Measurements from ENCODE around the gene HNRNPUL1. TPM values are rescaled to one million over a fixed set of nuclear protein-coding genes. Genes with fewer than 3 reads are reported as not detected.

Gene HNRNPUL1
- polyA plus RNA-seq, 3 donors, result 47.6 to 129 (median 87.1) TPM

DNA sequence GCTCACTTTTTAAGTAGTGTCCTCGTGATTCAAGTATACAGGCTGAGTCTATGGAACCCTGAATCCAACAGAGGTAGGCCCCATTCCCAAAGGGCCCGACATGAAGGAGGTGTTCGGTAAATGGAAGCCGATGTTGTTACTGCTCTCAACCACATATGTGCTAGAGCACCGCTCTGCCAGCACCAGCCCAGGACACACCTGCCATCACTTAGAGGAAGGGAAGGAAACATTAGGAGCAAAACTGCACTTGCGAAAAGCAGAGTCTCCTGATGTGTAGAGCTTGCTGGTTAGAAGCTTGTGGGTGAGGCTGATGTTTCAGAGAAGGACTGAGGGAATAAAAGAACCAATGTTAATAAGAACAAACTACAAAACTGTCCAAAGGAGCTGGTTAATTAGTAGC, 36.4 kb downstream of the HNRNPUL1 start:
- WGBS, 3 donors, result 56 to 89% (median 68%) methylated on average over 6 of the region's 6 CpGs
- no peak overlapping the region for H3K27ac ChIP-seq (ENCODE audit: low read depth, low read length)

DNA sequence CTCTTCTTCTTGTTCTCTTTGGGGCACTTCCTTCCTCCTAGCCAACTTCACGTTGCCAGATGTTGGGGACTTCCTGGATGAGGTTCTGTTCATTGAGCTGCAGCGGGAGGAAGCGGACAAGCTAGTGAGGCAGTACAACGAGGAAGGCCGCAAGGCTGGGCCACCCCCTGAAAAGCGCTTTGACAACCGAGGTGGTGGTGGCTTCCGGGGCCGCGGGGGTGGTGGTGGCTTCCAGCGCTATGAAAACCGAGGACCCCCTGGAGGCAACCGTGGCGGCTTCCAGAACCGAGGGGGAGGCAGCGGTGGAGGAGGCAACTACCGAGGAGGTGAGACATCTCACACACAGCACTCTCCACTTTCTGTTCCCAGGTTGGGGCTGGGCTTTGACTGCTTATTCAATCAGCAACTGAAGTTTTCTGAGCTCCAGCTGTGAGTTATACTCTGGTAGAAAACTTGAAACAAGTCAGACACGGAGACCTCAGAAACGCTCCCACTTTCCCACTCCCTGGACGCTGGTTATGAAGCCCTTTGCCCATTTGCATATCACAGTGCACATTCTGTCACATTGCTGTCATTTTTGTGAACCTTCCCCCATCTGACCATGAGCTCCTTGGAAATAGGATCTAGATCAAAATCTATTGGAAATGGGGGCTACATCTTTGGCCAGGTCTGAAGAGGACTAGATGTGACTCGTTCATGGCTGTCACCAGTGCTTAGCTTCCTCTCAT, 38.6 kb downstream of the HNRNPUL1 start:
- H3K27ac ChIP-seq (ENCODE audit: low read depth, low read length), result no peak overlapping the region
- WGBS, 3 donors, result 56 to 77% (median 57%) methylated on average over 19 to 21 of the region's 21 CpGs

DNA sequence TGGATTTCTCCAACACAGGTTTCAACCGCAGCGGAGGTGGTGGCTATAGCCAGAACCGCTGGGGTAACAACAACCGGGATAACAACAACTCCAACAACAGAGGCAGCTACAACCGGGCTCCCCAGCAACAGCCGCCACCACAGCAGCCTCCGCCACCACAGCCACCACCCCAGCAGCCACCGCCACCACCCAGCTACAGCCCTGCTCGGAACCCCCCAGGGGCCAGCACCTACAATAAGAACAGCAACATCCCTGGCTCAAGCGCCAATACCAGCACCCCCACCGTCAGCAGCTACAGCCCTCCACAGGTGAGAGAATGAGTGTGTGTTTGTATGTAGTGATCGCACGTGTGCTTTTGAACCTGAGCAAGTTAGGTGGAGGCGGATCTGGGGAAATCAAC, 39.8 kb downstream of the HNRNPUL1 start:
- WGBS, 3 donors, result 90 to 95% (median 91%) methylated on average over 14 of the region's 14 CpGs
- no peak overlapping the region for H3K27ac ChIP-seq (ENCODE audit: low read depth, low read length)

DNA sequence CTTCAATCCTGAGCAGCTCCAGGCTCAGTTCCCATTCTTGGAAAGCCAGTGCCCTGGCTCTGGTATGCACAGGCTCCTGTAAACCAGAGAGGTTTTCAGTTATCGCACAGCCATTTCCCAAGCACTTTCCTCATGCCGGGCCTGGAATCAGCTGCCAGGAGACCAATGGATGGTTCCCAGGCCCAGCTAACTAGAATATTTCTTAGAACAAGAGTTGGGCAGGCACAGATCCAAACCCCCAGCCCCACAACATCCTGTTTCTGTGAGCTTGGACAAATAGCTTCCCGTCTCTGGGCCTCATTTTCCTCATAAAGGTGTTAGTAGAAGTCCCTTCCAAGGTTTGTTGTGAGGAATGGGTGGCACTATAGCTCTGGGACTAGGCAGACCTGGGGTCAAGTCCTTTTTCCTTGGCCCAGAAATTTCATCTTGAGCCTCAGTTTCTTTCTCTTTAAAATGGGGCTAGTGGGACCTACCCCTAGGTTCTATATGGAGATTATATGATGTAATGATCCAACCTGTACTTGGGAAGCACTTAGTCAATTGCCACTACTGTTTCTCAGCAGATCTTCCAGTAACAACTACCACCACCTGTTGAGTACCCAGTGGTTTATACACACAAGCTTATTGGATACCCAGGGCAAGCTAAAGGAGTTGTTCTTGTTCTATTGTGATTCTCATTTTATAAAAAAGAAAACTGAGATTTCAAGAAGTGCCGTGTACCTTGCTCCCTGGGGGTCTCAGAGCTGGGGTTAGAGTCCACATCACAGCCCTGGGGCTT, 40.7 kb downstream of the HNRNPUL1 start:
- WGBS, 3 donors, result 64 to 73% (median 66%) methylated on average over 4 of the region's 4 CpGs
- no peak overlapping the region for H3K27ac ChIP-seq (ENCODE audit: low read depth, low read length)

DNA sequence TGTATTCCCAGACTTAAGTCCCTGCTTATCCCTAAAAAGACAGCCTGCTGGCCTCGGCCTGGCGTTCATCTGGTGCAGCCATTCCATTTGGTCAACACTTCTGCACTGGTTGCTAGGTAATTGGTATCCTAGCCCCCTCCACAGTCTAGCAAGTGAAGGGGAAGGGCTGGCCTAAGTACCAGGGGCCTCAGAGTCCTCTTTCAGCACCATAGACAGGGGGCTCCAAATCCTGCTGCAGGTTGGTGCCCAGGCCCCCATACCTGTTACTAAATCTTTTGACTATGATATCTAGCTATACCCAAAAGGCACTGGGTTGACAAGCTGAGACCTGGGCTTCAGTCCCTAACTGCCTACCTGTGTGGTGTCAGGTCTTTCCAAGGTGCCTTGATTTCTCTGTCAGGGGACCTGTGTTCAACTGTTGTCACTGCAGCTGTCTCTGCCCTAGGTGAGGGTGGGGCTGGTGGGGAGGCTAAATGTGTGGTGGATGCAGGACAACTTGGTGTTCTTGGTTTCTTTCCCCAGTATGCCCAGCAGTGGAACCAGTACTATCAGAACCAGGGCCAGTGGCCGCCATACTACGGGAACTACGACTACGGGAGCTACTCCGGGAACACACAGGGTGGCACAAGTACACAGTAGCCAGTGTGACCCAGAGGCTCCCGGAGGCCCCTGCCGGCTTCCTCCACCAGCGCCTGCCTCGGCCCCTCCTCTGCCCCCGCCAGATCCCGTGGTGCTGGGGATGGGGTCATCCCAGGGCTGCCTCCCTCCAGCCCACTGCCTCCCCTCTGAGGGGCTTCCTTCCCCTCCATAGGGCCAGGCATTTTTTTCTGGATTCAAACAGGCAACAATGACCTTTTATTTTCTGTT, 42.0 kb downstream of the HNRNPUL1 start:
- WGBS, 3 donors, result 68 to 71% (median 70%) methylated on average over 12 to 13 of the region's 13 CpGs
- no peak overlapping the region for H3K27ac ChIP-seq (ENCODE audit: low read depth, low read length)

DNA sequence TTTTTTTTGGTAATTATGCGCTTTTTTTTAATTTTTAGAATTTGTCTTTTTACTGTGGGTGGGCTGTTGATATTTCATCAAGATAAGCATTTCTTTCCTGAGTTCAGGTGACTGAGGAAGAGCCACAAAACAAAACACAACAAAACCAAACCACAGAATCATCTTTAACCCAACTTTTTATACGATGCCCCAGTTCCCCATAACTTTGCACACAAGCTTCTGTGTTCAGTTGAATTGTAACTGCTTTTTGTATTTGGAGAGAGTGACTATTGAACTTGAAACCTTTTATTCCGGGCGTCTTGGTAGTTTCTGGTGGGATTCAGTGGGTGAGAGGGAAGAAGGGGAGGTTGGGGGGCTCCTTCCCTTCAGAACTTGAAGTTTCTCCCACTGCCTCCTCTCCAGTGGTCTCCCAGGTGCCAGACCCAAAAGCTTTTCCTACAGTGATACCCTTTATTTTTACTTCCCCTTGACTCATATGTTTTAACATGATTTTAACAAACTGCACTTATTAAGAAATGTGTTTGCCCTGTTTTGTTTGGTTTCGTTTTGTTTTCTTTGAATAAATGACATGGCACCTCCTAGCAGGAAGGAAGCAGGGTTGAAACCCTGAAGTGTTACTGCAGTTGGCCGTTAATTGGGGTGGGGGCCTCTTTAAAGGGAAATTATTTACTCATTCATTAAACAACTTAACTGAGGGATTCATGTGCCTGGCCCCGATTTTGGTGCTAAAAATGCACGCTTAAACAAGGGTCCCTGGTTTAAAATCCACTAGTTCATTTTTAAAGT, 43.1 kb downstream of the HNRNPUL1 start:
- WGBS, 3 donors, result 41 to 69% (median 42%) methylated on average over 8 of the region's 8 CpGs
- no peak overlapping the region for H3K27ac ChIP-seq (ENCODE audit: low read depth, low read length)

DNA sequence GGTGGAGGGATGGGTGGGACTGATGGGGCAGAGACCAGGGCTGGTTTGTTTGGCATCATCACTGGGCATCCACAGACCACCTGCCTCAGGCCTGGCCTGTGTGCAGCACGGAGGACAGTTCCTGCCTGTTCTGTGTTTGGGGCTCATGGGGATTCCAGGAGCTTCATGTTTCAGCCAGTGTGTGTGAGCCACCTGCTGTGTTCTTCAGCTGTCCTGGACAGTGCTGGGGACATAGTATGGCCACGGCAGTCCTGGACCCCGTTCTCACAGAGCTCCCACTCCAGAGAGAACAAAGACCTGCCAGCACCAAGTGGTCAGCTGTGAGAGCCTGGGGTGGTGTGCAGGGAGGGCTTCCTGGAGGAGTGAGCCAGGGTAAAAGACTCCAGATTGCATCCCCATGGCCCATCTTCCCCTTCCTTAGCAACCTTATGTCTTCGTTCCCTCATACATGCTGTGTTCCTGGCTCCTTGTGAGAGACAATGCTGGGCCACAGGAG, 43.8 kb downstream of the HNRNPUL1 start:
- whole genome bisulfite sequencing, 3 donors, result 22 to 47% (median 39%) methylated on average over 4 of the region's 4 CpGs
- no peak overlapping the region for H3K27ac ChIP-seq (ENCODE audit: low read depth, low read length)

DNA sequence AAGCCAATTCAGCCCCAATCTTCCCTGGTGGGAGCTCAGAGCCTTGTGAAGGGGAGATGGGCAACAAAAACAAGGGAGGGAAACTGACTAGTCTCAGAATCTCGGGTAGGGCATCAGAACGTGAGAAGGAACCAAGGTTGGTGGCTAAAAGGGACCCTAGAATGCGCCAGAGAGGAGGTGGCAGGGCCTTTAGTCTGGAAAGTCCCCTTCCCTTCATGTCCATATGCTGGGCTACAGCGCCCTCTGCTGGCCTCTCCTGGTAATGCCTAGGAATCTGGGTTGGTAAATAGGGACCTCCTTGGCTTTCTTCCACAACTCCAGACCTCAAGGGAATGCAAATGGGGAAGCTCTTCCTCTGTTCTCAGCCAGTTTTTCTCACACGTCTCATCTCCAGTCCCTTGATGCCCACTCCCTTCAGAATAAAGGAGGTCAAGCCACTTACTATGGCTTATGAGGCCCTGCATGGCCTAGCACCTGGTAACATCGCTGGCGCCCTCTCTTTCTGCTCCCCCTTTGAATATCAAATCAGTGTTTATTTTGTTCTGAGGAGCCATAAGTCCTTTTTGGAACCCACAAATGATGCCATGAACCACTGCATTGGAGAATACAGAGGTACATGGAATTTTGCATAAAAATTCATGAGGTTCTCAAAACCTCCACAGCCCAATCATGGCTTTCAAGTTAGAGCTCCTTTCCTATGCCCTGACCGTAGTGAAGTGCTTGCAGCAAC, 44.4 kb downstream of the HNRNPUL1 start:
- 16 to 20% (median 20%) methylated on average over 8 of the region's 8 CpGs for WGBS, 3 donors
- H3K27ac ChIP-seq (ENCODE audit: low read depth, low read length), result no peak overlapping the region

DNA sequence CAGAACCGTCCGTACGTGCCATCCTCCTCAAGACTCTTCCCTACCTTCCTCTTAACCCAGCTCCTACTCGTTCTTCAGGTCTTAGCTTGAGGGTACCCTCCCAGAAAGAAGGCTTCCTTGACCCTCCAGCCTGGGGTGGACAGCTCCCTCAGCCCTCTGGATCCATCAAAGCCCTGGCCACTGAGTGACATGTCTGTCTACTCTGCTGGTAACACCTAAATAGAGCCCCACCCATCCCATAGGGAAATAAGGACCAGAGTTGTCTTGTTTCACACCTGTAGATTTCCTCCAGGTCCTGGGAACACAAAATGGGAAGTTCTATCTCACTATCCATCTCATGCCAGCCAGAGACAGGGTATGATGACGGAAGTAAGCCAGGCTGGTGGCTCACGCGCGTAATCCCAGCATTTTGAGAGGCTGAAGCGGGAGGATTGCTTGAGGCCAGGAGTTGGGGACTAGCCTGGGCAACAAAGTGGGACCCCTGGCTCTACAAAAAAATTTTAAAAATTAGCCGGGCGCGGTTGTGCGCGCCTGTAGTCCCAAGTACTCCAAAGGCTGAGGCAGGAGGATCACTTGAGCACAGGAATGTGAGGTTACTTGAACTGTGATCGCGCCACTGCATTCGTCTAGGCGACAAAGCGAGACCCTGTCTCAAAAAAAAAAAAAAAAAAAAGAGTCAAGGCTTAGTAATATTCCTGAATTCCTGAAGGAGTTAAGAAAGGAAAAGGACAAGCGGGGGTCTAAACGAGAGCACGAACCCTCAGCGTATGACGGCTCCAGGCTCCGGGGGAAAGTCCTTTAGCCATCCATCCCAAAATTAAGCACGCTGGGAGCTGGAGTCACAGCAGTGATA, 45.2 kb downstream of the HNRNPUL1 start:
- 5 to 8% (median 7%) methylated on average over 26 of the region's 26 CpGs for WGBS, 3 donors
- peak overlapping the region; percentile 77 for H3K27ac ChIP-seq (ENCODE audit: low read depth, low read length)

DNA sequence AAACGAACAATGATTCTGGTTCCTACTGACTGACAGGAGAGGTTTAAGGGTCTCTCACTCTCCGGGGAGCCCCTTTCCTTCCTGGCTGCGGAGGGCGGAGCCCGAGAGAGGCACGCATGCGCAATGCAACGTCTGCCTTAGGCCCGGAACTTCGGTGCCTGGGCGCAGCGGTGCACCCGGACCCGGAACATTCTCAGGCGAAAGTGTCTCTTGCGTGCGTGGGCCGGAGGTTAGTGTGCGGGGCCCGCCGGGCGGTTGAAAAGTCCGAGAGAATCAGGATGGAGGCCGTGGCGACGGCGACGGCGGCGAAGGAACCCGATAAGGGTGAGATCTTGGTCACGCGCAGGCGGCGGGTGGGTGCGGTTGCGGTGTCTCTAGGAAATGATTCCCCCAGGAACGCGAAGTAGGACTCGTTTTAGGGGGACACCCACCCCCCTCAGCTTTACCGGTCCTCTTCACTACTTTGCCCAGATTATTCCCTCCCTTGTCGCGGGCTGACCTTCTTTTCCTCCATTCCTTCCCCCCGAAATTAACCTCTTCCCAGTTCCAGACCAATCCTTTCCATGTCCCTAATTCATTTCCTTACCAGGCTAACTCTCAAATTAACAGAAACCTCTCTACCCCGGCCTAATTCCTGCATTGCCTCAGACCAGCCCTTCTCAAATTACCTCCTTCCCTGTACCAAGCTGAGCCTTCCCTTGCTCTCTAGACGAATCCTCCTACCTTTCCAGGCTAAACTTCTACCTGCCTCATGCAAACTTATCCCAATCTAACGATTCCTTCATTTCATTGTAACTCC, 46.1 kb downstream of the HNRNPUL1 start, which contains the start of gene CCDC97:
TSS of gene CCDC97 (plus strand) at position 140 of the 799 bp plus-strand sequence. CDS start at position 279, 139 bp downstream.
- 0 to 1% (median 0%) methylated on average over 46 to 47 of the region's 47 CpGs for WGBS, 3 donors

DNA sequence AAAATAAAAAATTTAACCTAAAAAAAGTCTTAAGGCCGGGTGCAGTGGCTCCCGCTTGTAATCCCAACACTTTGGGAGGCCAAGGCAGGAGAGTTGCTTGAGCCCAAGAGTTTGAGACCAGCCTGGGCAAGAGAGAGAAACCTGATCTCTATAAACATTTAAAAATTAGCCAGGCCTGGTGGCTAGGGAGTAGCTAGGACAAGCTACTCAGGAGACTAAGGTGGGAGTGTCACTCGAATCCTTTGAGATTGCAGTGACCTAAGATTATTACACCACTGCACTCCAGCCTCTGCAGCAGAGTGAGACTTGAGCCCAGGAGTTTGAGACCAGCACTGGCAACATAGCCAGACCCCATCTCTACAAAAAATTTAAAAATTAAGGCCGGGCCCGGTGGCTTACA, 46.9 kb downstream of the HNRNPUL1 start:
- WGBS, 3 donors, result 43 to 65% (median 65%) methylated on average over 5 of the region's 5 CpGs
- H3K27ac ChIP-seq (ENCODE audit: low read depth, low read length), result no peak overlapping the region

More for the DNA sequence above, 46.1 kb downstream of the HNRNPUL1 start, which contains the start of gene CCDC97:
- peak within 1 kb of the TSS; percentile 77 for H3K27ac ChIP-seq (ENCODE audit: low read depth, low read length)

DNA sequence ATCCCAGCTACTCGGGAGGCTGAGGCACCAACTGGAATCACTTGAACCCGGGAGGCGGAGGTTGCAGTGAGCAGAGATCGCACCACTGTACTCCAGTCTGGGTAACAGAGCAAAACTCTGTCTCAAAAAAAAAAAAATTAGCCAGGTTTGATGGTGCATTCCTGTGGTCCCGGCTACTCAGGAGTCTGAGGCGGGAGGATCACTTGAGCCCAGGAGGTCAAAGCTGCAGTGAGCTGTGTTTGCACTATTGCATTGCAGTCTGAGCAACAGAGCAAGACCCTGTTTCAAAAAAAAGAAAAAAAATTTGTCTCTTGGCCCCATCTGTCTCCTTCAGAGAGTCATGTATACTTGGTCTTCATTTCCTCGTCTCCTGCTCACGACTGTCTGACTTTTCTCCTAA, 47.4 kb downstream of the HNRNPUL1 start:
- H3K27ac ChIP-seq (ENCODE audit: low read depth, low read length), result no peak overlapping the region
- WGBS, 3 donors, result 88 to 90% (median 90%) methylated on average over 8 of the region's 8 CpGs

DNA sequence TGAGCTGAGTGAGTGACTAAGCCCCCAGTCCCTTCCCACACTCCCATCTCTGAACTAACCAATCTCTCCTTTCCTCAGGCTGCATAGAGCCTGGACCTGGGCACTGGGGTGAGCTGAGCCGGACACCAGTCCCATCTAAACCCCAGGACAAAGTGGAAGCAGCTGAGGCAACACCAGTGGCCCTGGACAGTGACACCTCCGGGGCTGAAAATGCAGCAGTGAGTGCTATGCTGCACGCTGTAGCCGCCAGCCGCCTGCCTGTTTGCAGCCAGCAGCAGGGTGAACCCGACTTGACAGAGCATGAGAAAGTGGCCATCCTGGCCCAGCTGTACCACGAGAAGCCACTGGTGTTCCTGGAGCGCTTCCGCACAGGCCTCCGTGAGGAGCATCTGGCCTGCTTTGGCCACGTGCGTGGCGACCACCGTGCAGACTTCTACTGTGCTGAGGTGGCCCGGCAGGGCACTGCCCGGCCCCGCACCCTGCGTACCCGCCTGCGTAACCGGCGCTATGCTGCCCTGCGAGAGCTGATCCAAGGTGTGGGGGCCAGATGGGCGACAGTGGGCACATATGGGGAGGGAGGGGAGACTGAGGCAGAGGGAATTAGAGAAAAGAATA, 52.2 kb downstream of the HNRNPUL1 start:
- 96 to 97% (median 97%) methylated on average over 24 of the region's 24 CpGs for WGBS, 3 donors
- H3K27ac ChIP-seq (ENCODE audit: low read depth, low read length), result no peak overlapping the region

DNA sequence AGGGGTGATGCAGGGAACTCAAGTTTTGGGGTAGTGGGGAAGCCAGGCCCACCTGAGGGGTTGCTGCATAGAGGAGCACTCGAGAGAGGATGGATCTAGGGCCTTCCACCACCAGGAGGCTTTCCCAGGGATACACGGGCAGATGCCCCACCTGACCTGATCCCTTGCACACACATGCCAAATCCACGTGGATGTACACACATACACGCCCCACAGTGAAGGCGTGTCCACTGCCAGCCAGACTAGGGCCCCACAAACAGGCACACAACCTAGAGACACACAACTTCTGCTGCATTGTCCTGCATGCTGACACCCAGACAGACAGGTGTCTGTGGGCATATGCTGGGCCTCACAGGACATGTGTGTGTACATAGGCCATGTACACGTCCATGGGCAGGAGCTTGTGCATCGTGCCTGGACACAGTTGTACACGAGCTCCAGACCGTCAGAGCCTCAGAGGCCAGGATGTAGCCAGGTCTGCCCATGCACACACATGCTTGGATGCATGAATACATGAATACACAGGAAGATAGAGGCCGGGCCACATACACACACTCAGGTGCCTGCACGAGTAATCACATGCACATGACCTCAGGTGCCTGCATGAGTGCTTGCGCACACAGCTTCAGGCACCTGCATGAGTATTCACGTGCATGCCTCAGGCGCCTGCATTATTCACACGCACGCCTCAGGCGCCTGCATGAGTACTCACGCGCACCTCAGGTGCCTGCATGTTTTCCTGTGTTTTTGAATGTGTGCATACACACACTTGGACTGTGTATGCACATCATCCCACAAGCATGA, 54.7 kb downstream of the HNRNPUL1 start:
- H3K27ac ChIP-seq (ENCODE audit: low read depth, low read length), result no peak overlapping the region
- 80 to 87% (median 84%) methylated on average over 19 of the region's 19 CpGs for WGBS, 3 donors

Data from adipose tissue (tissue), 3 donors.